CD4-positive, alpha-beta memory T cell (primary cell): Measurements from ENCODE around the gene ATP10A. TPM values are rescaled to one million over a fixed set of nuclear protein-coding genes. Genes with fewer than 3 reads are reported as not detected.

Experiments
- CTCF ChIA-PET: fragments of 350-600 bp; sonication (Branson Sonifier 250); formaldehyde crosslinking; loops from one replicate; lab custom pipeline; 2021; ENCODE audit warnings: inconsistent platforms; ENCODE audit not compliant: partially characterized antibody; lab: Charles Lee
- POLR2A ChIA-PET: fragments of 350-600 bp; sonication (Branson Sonifier 250); formaldehyde crosslinking; loops from one replicate; lab custom pipeline; 2021; ENCODE audit not compliant: partially characterized antibody; lab: Charles Lee
- DNase-seq, 5 donors: peaks; one replicate each; pipeline versions ENCODE4 v3.0.0 to v3.0.0-alpha.2; 2020 to 2022; ENCODE audit warnings: mixed read lengths in 1 of 5
- H3K27ac ChIP-seq: one replicate; pipeline ENCODE4 v1.7.0; 2013; ENCODE audit warnings: low read depth, low read length
- H3K27me3 ChIP-seq: 2 replicates; pipeline ENCODE4 v1.7.0; 2013; ENCODE audit warnings: mild to moderate bottlenecking, low read length, moderate library complexity; ENCODE audit not compliant: insufficient read depth
- H3K36me3 ChIP-seq: 2 replicates; pipeline ENCODE4 v1.7.0; 2013; ENCODE audit warnings: mild to moderate bottlenecking, low read length, moderate library complexity; ENCODE audit not compliant: insufficient read depth
- H3K4me1 ChIP-seq: 2 replicates; pipeline ENCODE4 v1.7.0; 2013; ENCODE audit warnings: mild to moderate bottlenecking, low read length, moderate library complexity; ENCODE audit not compliant: insufficient read depth
- H3K4me3 ChIP-seq, 2 donors: one replicate each; pipeline ENCODE4 v1.7.0; 2013; ENCODE audit warnings: low read length in 2 of 2, mild to moderate bottlenecking in 1 of 2
- H3K9me3 ChIP-seq, 2 donors: one replicate each; pipeline ENCODE4 v1.7.0; 2013; ENCODE audit warnings: low read length in 2 of 2, control low read depth in 1 of 2; ENCODE audit not compliant: control insufficient read depth in 1 of 2
- H3K27ac Mint-ChIP-seq, 7 donors: one replicate each; pipeline ENCODE4 v1.8.0; 2020 to 2021; ENCODE audit warnings: mixed read lengths in 7 of 7, mild to moderate bottlenecking in 6 of 7, inconsistent platforms in 3 of 7, moderate library complexity in 3 of 7
- H3K27me3 Mint-ChIP-seq, 2 donors: one replicate each; pipeline ENCODE4 v1.8.0; 2020 to 2021; ENCODE audit warnings: mixed read lengths in 2 of 2
- H3K36me3 Mint-ChIP-seq, 2 donors: one replicate each; pipeline ENCODE4 v1.8.0; 2020 to 2021; ENCODE audit warnings: mixed read lengths in 2 of 2, inconsistent platforms in 1 of 2, mild to moderate bottlenecking in 1 of 2
- H3K4me1 Mint-ChIP-seq, 4 donors: one replicate each; pipeline ENCODE4 v1.8.0; 2020 to 2021; ENCODE audit warnings: mixed read lengths in 4 of 4, mild to moderate bottlenecking in 1 of 4
- H3K4me3 Mint-ChIP-seq, 8 donors: one replicate each; pipeline ENCODE4 v1.8.0; 2020 to 2021; ENCODE audit warnings: mixed read lengths in 8 of 8, mild to moderate bottlenecking in 7 of 8, moderate library complexity in 6 of 8, inconsistent platforms in 3 of 8
- H3K9me3 Mint-ChIP-seq, 8 donors: one replicate each; pipeline ENCODE4 v1.8.0; 2020 to 2021; ENCODE audit warnings: mixed read lengths in 8 of 8, mild to moderate bottlenecking in 5 of 8, inconsistent platforms in 3 of 8, moderate library complexity in 1 of 8
- intact Hi-C: fragments of 100-400 bp; cut with micrococcal nuclease; formaldehyde crosslinking; loops from one replicate; pipeline ENCODE4 v1.15.1; 2023
- polyA plus RNA-seq, 2 donors: library from polyadenylated mRNA; unstranded; fragments of 300-500 nt; fragmentation: Illumina TruSeq; gene quantifications; one replicate each; pipeline ENCODE4 v1.2.3, GENCODE V29; 2021
- total RNA-seq, 2 experiments: library from RNA; stranded (reverse); gene quantifications; one replicate each; pipeline ENCODE4 v1.2.3, GENCODE V29; 2021

The ATP10A gene
- total and polyA plus RNA-seq, 4 experiments from 2014 or later = 2.7 to 51.1 (median 29.7) TPM

GRCh38 chr15:25742776-25743547 lies 120.2 kb downstream of the ATP10A start:
- Histone ChIP-seq H3K9me3 (no peaks in the 10 kb centered on the region), H3K4me3 (no peak overlapping the region), H3K27ac (no peak overlapping the region), H3K27me3 (no peaks in the 10 kb centered on the region), H3K36me3 (no peaks in the 10 kb centered on the region), H3K4me1 (peaks cover 6% of the 10 kb centered on the region)
- ChIA-PET POLR2A (no interaction called here), CTCF (interaction anchor here (4.1 kb wide), 1 partner anchor 190 kb away, joined by 15 read pairs; no protein-coding TSS in a partner anchor)
- Mint-ChIP-seq H3K36me3 (peaks cover 0 to 6% of the 10 kb centered on the region in 2 donors), H3K4me1 (peaks cover 14 to 35% (median 21%) of the 10 kb centered on the region in 4 donors), H3K9me3 (no peaks in the 10 kb centered on the region), H3K27me3 (no peaks in the 10 kb centered on the region), H3K4me3 (no peak overlapping the region), H3K27ac (no peak overlapping the region)
- intact Hi-C loops = loop anchor here (10.0 kb wide), 1 partner anchor 122 kb away; the partner anchor contains the start of gene ATP10A
- no peak for DNase-seq

- no peaks in the 10 kb centered on the region for H3K36me3 ChIP-seq
- Mint-ChIP-seq H3K36me3 (peaks cover 0 to 6% of the 10 kb centered on the region in 2 donors), H3K4me1 (peaks cover 14 to 36% (median 21%) of the 10 kb centered on the region in 4 donors), H3K27me3 (no peaks in the 10 kb centered on the region), H3K9me3 (no peaks in the 10 kb centered on the region), H3K27ac (no peak overlapping the region), H3K4me3 (no peak overlapping the region)
- intact Hi-C loops = loop anchor here (10.0 kb wide), 1 partner anchor 123 kb away; the partner anchor contains the start of gene ATP10A
- no peaks in the 10 kb centered on the region for H3K27me3 ChIP-seq
- no peak overlapping the region for H3K4me3 ChIP-seq
- CTCF ChIA-PET = interaction anchor here (4.1 kb wide), 1 partner anchor 191 kb away, joined by 15 read pairs; no protein-coding TSS in a partner anchor
- no peak for DNase-seq
- H3K4me1 ChIP-seq = peaks cover 6% of the 10 kb centered on the region
- H3K9me3 ChIP-seq = no peaks in the 10 kb centered on the region
- POLR2A ChIA-PET = no interaction called here
- no peak overlapping the region for H3K27ac ChIP-seq
Measured at GRCh38 chr15:25742041-25742730, 120.9 kb downstream of the ATP10A start.

DNA sequence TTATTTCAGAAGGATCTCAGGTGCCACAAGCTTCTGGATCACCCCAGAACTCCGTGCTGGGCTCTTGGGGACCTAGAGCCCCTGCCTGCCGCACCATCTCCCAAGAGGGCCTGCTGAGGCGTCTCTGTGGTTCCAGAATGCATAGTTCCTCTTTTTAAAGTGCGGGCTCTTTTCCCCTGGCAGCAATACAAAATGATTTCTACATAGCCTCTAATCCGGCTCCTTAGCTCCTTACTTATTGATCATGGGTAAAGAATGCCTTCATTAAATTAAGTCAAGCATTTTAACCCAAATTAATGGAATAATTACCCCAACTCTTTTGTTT lies 121.9 kb downstream of the ATP10A start:
- no peaks in the 10 kb centered on the region for H3K9me3 Mint-ChIP-seq
- ChIA-PET CTCF (interaction anchor here (4.1 kb wide), 1 partner anchor 192 kb away, joined by 15 read pairs; no protein-coding TSS in a partner anchor), POLR2A (no interaction called here)
- H3K4me1 ChIP-seq = peaks cover 6% of the 10 kb centered on the region
- no peaks in the 10 kb centered on the region for H3K36me3 ChIP-seq
- H3K4me3 Mint-ChIP-seq = no peak overlapping the region
- peaks cover 2 to 11% of the 10 kb centered on the region in 2 donors for H3K36me3 Mint-ChIP-seq
- H3K27ac ChIP-seq = no peak overlapping the region
- H3K9me3 ChIP-seq = no peaks in the 10 kb centered on the region
- no peaks in the 10 kb centered on the region for H3K27me3 ChIP-seq
- DNase-seq = no peak
- no peak overlapping the region for H3K4me3 ChIP-seq
- peaks cover 14 to 36% (median 21%) of the 10 kb centered on the region in 4 donors for H3K4me1 Mint-ChIP-seq
- no peak overlapping the region for H3K27ac Mint-ChIP-seq
- intact Hi-C loops = loop anchor here (10.0 kb wide), 1 partner anchor 124 kb away; the partner anchor contains the start of gene ATP10A
- no peaks in the 10 kb centered on the region for H3K27me3 Mint-ChIP-seq

GRCh38 chr15:25740383-25741255 lies 122.5 kb downstream of the ATP10A start:
- H3K4me1 Mint-ChIP-seq = peaks cover 13 to 32% (median 20%) of the 10 kb centered on the region in 4 donors
- H3K27ac Mint-ChIP-seq = peak overlapping the region in 2 of 7 donors; percentile 8 to 82
- H3K4me3 Mint-ChIP-seq = no peak overlapping the region

GRCh38 chr15:25739687-25740121 lies 123.4 kb downstream of the ATP10A start:
- Histone ChIP-seq H3K4me3 (no peak overlapping the region), H3K36me3 (no peaks in the 10 kb centered on the region), H3K27ac (no peak overlapping the region), H3K4me1 (peaks cover 6% of the 10 kb centered on the region), H3K27me3 (no peaks in the 10 kb centered on the region), H3K9me3 (no peaks in the 10 kb centered on the region)
- Mint-ChIP-seq H3K9me3 (no peaks in the 10 kb centered on the region), H3K27me3 (no peaks in the 10 kb centered on the region), H3K4me3 (no peak overlapping the region), H3K27ac (peak overlapping the region in 1 of 7 donors; percentile 49), H3K4me1 (peaks cover 13 to 34% (median 18%) of the 10 kb centered on the region in 4 donors), H3K36me3 (peaks cover 12 to 20% of the 10 kb centered on the region in 2 donors)
- ChIA-PET CTCF (interaction anchor here (5.3 kb wide), 1 partner anchor 194 kb away, joined by 30 read pairs; no protein-coding TSS in a partner anchor), POLR2A (no interaction called here)
- intact Hi-C loops = loop anchor here (1.0 to 10.0 kb wide), 2 partner anchors 125 to 195 kb away; partner anchors contain the start of gene ATP10A
- peak in 4 of 5 donors; percentile 18 to 29 (median 28) for DNase-seq

More at GRCh38 chr15:25740383-25741255, 122.5 kb downstream of the ATP10A start:
- no peak for DNase-seq
- H3K9me3 ChIP-seq = no peaks in the 10 kb centered on the region
- Mint-ChIP-seq H3K9me3 (no peaks in the 10 kb centered on the region), H3K36me3 (peaks cover 6 to 15% of the 10 kb centered on the region in 2 donors), H3K27me3 (no peaks in the 10 kb centered on the region)
- intact Hi-C loops = loop anchor here (1.0 to 10.0 kb wide), 2 partner anchors 124 to 194 kb away; partner anchors contain the start of gene ATP10A
- no peaks in the 10 kb centered on the region for H3K36me3 ChIP-seq
- peaks cover 6% of the 10 kb centered on the region for H3K4me1 ChIP-seq
- H3K27me3 ChIP-seq = no peaks in the 10 kb centered on the region
- ChIA-PET CTCF (interaction anchor here (4.1 to 5.3 kb wide), 2 partner anchors 193 kb away, joined by 15 to 30 read pairs; no protein-coding TSS in a partner anchor), POLR2A (no interaction called here)
- no peak overlapping the region for H3K4me3 ChIP-seq
- no peak overlapping the region for H3K27ac ChIP-seq

DNA sequence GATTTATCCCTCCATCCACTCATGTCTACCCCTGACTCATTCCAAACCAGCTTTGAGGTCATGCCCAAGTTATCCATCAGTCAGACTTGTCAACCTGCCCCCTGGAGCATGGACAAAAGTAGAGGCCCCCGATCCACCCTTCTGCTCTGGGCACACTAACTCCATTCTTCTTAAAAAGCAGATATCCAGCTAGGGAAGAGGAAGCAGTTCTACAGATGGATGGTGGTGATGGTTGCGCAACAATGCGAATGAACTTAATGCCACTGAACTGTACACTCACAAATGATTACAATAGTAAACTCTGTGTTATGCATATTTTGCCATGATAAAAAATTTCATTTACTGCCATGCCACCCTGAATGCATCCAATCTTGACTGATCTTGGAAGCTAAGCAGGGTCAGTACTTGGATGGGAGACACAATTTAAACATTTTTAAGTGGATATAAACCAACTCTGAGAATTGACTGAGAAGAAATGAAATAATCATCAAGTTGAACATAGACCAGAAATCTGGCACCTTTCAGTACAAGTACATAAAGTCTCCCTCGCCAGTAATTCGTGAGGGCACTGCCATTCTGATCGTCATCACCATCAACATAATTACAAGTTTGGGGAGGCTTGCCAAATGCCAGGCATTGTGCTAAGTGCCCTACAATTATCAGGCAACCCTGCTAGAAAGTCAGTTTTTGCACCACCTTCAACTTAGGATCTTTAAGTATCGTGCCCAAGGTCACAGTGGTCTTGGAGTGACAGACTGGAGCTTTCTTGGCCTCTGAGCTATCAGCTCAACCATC lies 124.8 kb downstream of the ATP10A start:
- ChIA-PET POLR2A (no interaction called here), CTCF (interaction anchor here (0.7 to 5.3 kb wide), 2 partner anchors 31 to 195 kb away, joined by 4 to 30 read pairs; no protein-coding TSS in a partner anchor)
- H3K9me3 ChIP-seq = no peaks in the 10 kb centered on the region
- Mint-ChIP-seq H3K27ac (peak overlapping the region in 3 of 7 donors; percentile 1 to 68 (median 6)), H3K36me3 (peaks cover 12 to 27% of the 10 kb centered on the region in 2 donors), H3K27me3 (no peaks in the 10 kb centered on the region), H3K9me3 (no peaks in the 10 kb centered on the region), H3K4me3 (no peak overlapping the region), H3K4me1 (peaks cover 9 to 25% (median 16%) of the 10 kb centered on the region in 4 donors)
- H3K27ac ChIP-seq = no peak overlapping the region
- H3K27me3 ChIP-seq = no peaks in the 10 kb centered on the region
- H3K4me3 ChIP-seq = no peak overlapping the region
- H3K36me3 ChIP-seq = no peaks in the 10 kb centered on the region
- intact Hi-C loops = no loop called here
- no peak for DNase-seq
- H3K4me1 ChIP-seq = peaks cover 6% of the 10 kb centered on the region
